Hepatic stellate cell (primary cell): ENCODE data around the gene KRTAP3-2.
A peak's percentile ranks its signal among the peaks of the same experiment; 100 is the strongest.

Experiments used
- DNase-seq: peaks from one replicate; pipeline ENCODE4 v3.0.0; 2011; ENCODE audit warnings: low spot score

KRTAP3-2 gene

GRCh38 chr17:40963838-40964237, 35.9 kb downstream of the KRTAP3-2 start:
- DNase-seq: no peak

GRCh38 chr17:40962059-40962561, 37.6 kb downstream of the KRTAP3-2 start:
- DNase-seq: no peak

- no peak for DNase-seq
Observed at GRCh38 chr17:40961591-40961990, 38.1 kb downstream of the KRTAP3-2 start.

- DNase-seq: no peak
Observed at GRCh38 chr17:40960144-40960543, 39.6 kb downstream of the KRTAP3-2 start.

GRCh38 chr17:40958086-40958953, 41.4 kb downstream of the KRTAP3-2 start:
- DNase-seq: no peak

GRCh38 chr17:40956401-40957254, 43.1 kb downstream of the KRTAP3-2 start:
- DNase-seq: peak; percentile 27

GRCh38 chr17:40953881-40954280, 45.8 kb downstream of the KRTAP3-2 start:
- DNase-seq: no peak

- peak; percentile 36 for DNase-seq
Observed at GRCh38 chr17:40952661-40953060, 47.0 kb downstream of the KRTAP3-2 start.

- DNase-seq: no peak
Observed at GRCh38 chr17:40952154-40952553, 47.6 kb downstream of the KRTAP3-2 start.

- DNase-seq: no peak
Observed at GRCh38 chr17:40951011-40951622, 48.6 kb downstream of the KRTAP3-2 start.

- no peak for DNase-seq
Observed at GRCh38 chr17:40950176-40950575, 49.5 kb downstream of the KRTAP3-2 start.

- DNase-seq: no peak
Observed at GRCh38 chr17:40949418-40949817, 50.3 kb downstream of the KRTAP3-2 start.
